AG09319 (cell line): Measurements from ENCODE around the gene SLC32A1.
A peak's percentile ranks its signal among the peaks of the same experiment; 100 is the strongest.

Experiments used
- DNase-seq: peaks from one replicate; pipeline ENCODE4 v3.0.0-alpha.2; 2010; ENCODE audit warnings: low read depth; ENCODE audit errors: extremely low read depth
- TF ChIP-seq, protein P1 (sequence below): IDR thresholded peaks from 2 replicates; pipeline ENCODE4 v1.5.1; 2011; ENCODE audit warnings: low read depth, mild to moderate bottlenecking, inconsistent platforms, low read length, moderate library complexity

Gene SLC32A1

DNA sequence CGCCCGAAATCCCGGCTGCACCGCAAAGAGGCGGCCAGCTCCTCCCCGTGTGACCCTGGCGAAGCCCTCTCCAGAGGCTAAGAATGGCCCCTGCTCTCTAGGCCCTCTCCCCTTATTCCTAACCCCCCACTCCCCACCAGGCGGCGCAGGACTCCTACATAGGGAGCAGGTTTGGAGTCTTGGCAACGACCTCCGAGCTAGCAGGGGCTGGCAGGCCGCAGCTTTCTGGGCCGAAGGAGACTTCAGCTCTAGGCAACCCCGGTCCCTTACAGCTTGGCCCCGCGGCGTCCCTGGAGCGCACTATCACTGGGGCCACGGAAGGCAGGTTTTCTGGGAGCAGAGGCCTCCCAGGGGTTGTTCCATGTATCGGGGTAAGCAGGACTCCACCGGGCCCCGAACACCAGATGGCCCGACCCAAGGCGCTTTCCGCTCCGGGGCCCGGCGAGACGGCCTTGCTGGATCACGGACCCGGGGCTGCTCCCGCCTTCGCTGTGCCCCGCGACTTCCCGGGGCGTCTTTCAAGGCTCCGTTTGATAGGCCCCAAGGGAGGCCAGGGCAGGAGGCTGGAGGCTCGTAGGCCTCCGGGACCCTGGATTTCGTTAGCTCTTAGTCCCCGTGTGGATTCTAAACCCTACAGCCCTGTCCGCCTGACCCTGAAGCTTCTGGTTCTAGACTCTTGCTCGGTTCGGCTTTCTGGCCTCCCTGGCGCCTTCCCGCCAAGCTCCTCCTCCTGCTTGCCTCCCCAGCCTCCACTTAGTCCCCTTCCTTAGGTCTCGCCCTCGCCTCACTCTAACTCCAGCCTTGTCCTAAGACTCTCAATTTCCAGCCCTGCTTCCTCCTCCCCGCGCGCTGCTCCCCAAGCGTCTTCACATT is 1.9 kb downstream of the SLC32A1 start:
- DNase-seq, result no peak
- TF ChIP-seq, protein P1, sequence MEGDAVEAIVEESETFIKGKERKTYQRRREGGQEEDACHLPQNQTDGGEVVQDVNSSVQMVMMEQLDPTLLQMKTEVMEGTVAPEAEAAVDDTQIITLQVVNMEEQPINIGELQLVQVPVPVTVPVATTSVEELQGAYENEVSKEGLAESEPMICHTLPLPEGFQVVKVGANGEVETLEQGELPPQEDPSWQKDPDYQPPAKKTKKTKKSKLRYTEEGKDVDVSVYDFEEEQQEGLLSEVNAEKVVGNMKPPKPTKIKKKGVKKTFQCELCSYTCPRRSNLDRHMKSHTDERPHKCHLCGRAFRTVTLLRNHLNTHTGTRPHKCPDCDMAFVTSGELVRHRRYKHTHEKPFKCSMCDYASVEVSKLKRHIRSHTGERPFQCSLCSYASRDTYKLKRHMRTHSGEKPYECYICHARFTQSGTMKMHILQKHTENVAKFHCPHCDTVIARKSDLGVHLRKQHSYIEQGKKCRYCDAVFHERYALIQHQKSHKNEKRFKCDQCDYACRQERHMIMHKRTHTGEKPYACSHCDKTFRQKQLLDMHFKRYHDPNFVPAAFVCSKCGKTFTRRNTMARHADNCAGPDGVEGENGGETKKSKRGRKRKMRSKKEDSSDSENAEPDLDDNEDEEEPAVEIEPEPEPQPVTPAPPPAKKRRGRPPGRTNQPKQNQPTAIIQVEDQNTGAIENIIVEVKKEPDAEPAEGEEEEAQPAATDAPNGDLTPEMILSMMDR, result peak; percentile 29

DNA sequence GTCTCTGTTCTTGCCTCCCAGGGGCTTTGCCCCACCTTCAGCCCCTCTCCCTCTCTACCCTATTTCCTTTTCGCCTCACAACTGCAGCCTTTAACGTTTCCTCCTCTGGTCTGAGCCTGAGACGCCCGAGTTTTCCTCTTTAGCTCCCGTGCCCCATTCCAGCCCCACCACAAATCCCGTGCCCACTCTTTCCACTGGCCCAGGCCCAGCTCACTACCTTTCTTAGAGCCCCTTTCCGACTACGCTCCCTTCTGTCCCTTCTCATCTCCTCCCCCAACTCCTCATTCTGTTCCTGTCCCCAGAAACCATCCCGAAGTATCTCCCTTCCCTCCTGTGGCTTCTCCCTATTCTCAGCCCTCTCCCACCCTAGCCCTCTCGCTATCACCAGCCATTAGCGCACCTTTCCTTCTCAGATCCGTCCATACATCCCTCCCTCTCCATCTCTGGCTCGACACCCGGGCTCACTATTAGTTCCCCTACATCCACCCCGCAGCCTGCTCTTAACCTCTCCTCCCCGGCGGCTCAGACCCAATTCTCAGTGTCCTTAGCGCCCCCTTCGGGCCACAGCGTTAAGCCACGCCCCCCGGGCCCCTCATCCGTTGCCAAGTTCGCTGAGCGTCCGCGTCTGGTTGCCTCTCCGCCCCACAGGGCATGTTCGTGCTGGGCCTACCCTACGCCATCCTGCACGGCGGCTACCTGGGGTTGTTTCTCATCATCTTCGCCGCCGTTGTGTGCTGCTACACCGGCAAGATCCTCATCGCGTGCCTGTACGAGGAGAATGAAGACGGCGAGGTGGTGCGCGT is 2.7 kb downstream of the SLC32A1 start:
- TF ChIP-seq, protein P1, result no peak; the same call in 1 of the 2 replicates
- no peak for DNase-seq

DNA sequence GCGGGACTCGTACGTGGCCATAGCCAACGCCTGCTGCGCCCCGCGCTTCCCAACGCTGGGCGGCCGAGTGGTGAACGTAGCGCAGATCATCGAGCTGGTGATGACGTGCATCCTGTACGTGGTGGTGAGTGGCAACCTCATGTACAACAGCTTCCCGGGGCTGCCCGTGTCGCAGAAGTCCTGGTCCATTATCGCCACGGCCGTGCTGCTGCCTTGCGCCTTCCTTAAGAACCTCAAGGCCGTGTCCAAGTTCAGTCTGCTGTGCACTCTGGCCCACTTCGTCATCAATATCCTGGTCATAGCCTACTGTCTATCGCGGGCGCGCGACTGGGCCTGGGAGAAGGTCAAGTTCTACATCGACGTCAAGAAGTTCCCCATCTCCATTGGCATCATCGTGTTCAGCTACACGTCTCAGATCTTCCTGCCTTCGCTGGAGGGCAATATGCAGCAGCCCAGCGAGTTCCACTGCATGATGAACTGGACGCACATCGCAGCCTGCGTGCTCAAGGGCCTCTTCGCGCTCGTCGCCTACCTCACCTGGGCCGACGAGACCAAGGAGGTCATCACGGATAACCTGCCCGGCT is 3.4 kb downstream of the SLC32A1 start:
- DNase-seq, result no peak
- TF ChIP-seq, protein P1, result no peak

DNA sequence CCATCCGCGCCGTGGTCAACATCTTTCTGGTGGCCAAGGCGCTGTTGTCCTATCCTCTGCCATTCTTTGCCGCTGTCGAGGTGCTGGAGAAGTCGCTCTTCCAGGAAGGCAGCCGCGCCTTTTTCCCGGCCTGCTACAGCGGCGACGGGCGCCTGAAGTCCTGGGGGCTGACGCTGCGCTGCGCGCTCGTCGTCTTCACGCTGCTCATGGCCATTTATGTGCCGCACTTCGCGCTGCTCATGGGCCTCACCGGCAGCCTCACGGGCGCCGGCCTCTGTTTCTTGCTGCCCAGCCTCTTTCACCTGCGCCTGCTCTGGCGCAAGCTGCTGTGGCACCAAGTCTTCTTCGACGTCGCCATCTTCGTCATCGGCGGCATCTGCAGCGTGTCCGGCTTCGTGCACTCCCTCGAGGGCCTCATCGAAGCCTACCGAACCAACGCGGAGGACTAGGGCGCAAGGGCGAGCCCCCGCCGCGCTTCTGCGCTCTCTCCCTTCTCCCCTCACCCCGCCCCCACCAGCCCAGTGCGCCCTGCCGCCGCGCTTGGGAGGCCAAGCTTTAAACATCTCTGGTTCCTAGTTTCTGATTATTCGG is 4.0 kb downstream of the SLC32A1 start:
- DNase-seq, result no peak
- TF ChIP-seq, protein P1, result no peak

DNA sequence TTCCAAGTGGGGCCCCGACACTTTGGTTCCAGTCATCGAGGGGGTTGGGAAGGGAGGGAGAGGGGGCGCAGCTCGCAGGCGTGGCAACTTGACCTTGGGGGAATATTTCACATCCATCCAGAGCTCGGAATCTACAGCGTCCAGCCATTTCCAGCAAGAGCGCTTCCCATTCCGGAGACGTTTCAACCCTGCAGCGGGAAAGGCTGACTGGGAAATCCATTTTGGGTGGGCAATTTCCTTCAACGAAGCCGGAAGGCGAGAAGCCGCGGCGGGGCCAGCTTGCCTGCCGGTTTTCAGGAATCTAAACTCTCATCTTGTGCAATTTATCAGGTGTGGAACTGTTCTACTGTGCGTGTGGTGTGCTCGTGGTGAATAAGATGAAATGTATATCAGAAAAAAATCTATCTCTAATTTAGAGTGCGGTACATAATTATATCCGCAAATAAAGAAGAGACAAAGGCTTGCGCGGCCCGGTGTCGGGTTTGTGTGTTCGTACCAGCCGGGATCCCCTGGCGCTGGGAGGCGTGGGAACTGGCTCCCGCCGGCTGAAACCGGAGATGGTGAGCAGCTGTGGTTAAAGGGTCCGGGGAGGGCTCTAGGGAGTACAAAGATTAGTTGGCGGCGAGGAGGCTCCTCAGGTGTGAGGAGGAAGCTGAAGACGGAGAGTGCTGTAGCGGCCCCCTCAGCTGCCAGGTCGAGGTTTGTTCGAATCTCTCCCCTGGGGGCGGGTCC is 4.8 kb downstream of the SLC32A1 start:
- no peak for DNase-seq
- TF ChIP-seq, protein P1, result no peak

DNA sequence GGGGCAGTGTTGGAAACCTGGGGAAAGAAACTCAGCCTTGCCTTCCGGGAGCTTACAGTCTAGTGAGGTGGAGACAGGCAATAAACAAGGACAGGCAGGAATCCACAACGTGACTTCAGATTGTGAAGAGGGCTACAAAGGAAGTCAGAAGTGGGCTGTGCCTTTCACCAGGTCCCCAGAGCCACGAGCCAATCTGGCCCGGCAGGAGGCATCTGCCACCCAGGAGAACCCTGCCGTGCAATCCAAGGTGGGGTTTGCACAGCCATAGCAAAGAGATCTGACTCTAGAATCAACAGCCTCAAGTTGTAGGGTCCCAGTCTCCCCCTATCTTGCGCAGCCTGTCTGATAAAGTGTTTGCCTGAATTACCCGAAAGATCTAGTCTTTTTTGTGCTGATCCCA is 5.5 kb downstream of the SLC32A1 start:
- TF ChIP-seq, protein P1, result no peak
- no peak for DNase-seq
